IPS-18a (cell line): Measurements from ENCODE around the gene MYO6.

Experiments
- H3K27ac ChIP-seq: one replicate; pipeline ENCODE4 v1.5.1; 2013; ENCODE audit warnings: low read length
- H3K27me3 ChIP-seq: one replicate; pipeline ENCODE4 v1.6.1; 2013; ENCODE audit warnings: mild to moderate bottlenecking, low read length; ENCODE audit not compliant: control insufficient read depth, insufficient read depth
- H3K36me3 ChIP-seq: one replicate; pipeline ENCODE4 v1.6.1; 2013; ENCODE audit warnings: low read depth, low read length; ENCODE audit not compliant: control insufficient read depth
- H3K4me1 ChIP-seq: one replicate; pipeline ENCODE4 v1.6.1; 2013; ENCODE audit warnings: low read depth, low read length; ENCODE audit not compliant: control insufficient read depth
- H3K4me3 ChIP-seq: one replicate; pipeline ENCODE4 v1.5.1; 2013; ENCODE audit warnings: low read length
- H3K9ac ChIP-seq: one replicate; pipeline ENCODE4 v1.6.1; 2013; ENCODE audit warnings: mild to moderate bottlenecking, low read length, moderate library complexity
- H3K9me3 ChIP-seq: one replicate; pipeline ENCODE4 v1.6.1; 2013; ENCODE audit warnings: low read depth, low read length; ENCODE audit not compliant: control insufficient read depth

The MYO6 gene

DNA sequence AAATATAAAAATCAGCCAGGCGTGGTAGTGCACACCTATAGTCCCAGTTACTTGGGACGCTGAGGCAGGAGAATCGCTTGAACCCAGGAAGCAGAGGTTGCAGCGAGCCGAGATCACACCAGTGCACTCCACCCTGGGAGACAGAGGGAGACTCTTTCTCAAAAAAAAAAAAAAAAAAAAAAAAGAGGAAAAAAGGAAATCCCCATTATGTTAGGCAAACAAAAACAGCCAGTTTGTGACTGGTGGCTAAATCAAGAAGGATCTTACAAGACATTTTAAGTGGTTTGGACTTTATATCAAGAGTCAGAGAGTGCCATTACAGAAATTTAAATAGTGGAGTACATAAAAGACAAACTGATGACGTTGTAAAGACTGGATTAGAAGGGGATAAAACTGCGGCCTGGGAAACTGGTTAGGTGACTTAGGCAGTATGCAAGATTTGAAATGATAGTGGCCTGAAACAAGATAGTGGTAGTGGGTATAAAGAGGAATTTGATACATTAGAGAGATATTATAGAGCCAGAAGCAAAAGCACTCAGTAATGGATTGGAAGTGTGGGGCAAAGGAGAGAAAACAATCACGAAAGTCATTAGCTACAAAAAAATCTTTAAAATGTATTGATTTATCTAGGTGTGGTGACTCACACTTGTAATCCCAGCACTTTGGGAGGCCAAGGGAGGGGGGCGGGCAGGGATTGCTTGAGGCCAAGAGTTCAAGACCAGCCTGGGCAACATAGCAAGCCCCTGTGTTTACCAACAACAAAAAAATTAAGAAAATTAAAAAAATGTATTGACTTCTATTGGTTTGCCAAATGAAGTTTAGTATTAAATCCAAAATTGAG lies 1.7 kb upstream of the MYO6 start:
- no peaks in the 10 kb centered on the region for H3K9me3 ChIP-seq
- peaks cover 3% of the 10 kb centered on the region for H3K4me1 ChIP-seq
- no peaks in the 10 kb centered on the region for H3K36me3 ChIP-seq
- H3K9ac ChIP-seq, result no peak overlapping the region
- peaks cover 23% of the 10 kb centered on the region for H3K27me3 ChIP-seq
- H3K4me3 ChIP-seq, result no peak overlapping the region
- H3K27ac ChIP-seq, result no peak overlapping the region

DNA sequence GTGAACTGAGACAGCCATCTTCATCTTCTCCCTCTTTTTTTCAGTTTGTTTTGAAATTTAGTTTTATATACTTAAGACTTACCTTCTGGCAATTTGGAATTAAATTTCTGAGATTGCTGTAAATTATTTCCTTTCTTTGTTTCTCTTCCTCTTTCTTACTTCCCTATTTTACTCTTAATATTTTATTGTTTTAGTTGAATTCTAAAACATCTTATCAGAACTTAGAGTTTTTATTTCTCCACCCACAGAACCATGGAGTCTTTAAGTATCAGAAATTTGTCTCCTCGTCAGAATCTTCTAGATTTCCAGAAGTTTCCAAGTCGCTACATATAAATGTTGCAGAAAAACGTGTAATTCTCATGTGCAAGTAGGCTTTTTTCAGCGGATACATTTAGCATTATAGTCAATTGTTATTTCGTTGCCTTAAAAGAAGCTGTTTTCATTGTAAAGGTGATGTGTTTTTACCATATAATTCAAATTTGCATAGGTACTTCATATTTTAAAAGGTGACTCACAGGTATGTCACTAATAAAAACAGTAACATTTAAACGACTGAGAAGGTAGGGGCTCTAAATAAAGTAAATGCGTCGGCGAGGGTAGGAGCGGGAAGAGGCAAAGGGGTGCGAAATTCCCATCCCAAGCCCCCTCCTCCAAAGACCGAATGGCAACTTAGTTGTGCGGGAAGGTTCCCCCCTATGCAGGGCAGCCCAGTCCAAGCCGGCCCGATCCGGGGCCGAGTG lies 866 bp upstream of the MYO6 start:
- Histone ChIP-seq H3K27me3 (peaks cover 23% of the 10 kb centered on the region), H3K9me3 (no peaks in the 10 kb centered on the region), H3K9ac (peak overlapping the region; percentile 68), H3K4me1 (peaks cover 3% of the 10 kb centered on the region), H3K36me3 (no peaks in the 10 kb centered on the region), H3K4me3 (peak overlapping the region; percentile 84), H3K27ac (no peak overlapping the region)

- Histone ChIP-seq H3K27ac (no peak overlapping the region), H3K4me1 (peaks cover 3% of the 10 kb centered on the region), H3K27me3 (peaks cover 23% of the 10 kb centered on the region)
Measured at GRCh38 chr6:75751443-75751842, 2.4 kb downstream of the MYO6 start.

DNA sequence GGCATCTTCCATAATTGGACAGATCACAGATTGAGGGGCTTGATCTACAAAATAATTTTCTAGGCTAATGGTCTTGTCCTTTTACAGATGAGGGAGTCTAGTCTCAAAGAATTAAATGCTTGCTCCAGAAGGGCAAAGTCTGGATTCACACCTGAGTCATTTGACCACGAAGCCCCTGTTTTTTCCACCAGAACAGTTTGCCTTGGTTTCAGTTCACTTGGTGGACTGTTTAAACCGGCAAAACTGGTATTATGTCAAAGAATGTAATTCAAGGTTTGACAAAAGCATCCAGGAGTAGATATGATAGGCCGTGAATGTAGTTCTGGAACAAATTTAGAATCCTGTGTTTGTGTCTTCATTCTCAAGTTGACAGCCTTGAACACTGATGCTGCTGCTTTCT lies 3.3 kb downstream of the MYO6 start:
- Histone ChIP-seq H3K9me3 (no peaks in the 10 kb centered on the region), H3K9ac (no peak overlapping the region), H3K4me3 (no peak overlapping the region), H3K36me3 (no peaks in the 10 kb centered on the region), H3K4me1 (peaks cover 3% of the 10 kb centered on the region), H3K27me3 (peaks cover 21% of the 10 kb centered on the region), H3K27ac (no peak overlapping the region)

More at GRCh38 chr6:75751443-75751842, 2.4 kb downstream of the MYO6 start:
- H3K9me3 ChIP-seq, result no peaks in the 10 kb centered on the region
- H3K9ac ChIP-seq, result no peak overlapping the region
- no peaks in the 10 kb centered on the region for H3K36me3 ChIP-seq
- H3K4me3 ChIP-seq, result no peak overlapping the region

DNA sequence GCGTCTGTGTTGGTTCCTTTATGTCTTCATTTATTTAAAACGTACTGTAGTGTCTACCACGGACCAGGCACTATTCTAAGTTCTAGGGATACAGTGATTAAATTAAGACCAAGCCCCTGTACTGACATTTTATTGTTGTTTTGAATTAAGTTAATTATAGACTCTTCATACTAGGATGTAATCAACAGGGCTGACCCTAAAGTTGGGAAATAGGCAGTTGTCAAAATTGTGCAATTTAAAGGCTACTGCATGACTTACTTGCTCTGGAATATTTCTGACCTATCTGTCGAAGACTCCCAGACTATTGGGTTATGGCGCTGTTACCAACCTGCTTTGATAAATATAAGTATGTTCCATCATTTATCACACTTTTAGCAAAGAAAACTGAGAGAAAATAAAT lies 6.7 kb downstream of the MYO6 start:
- H3K4me3 ChIP-seq, result no peak overlapping the region
- no peaks in the 10 kb centered on the region for H3K9me3 ChIP-seq
- H3K9ac ChIP-seq, result no peak overlapping the region
- no peaks in the 10 kb centered on the region for H3K4me1 ChIP-seq
- H3K27me3 ChIP-seq, result no peaks in the 10 kb centered on the region
- H3K27ac ChIP-seq, result no peak overlapping the region
- H3K36me3 ChIP-seq, result no peaks in the 10 kb centered on the region

DNA sequence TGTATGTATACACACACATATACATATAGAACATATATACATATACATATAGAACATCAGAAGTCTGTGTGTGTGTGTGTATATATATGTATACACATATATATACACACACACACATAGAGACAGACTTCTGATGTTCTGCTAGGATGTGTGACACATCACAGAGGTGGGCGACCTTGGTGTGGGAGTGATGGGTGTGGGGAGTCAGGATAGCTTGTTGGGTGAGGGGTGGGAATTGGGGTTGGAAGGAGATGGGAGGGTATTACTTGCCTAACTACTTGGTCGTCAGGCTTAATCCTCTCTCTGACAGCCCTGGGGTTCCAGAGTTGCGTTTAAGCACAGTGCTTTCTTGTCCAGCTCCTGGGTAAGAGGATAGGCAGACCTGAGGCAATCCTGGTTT lies 8.3 kb downstream of the MYO6 start:
- Histone ChIP-seq H3K4me1 (no peaks in the 10 kb centered on the region), H3K36me3 (no peaks in the 10 kb centered on the region), H3K4me3 (no peak overlapping the region), H3K9me3 (no peaks in the 10 kb centered on the region), H3K9ac (no peak overlapping the region), H3K27ac (no peak overlapping the region), H3K27me3 (no peaks in the 10 kb centered on the region)

DNA sequence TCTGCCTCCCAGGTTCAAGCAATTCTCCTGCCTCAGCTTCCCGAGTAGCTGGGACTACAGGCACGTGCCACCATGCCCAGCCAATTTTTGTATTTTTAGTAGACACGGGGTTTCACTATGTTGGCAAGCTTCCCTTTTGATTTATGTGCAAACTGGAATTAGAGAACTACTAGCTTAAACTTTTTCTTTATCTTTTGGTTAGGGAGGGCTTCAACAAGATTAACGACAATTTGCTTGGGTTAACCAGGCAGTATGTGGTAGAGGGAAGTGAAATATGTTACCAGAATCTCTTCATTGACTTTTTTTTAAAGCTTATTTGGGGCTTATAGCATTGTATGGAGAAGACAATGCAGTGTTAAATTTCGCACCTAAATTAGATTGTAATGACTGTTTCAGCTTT lies 9.0 kb downstream of the MYO6 start:
- Histone ChIP-seq H3K36me3 (no peaks in the 10 kb centered on the region), H3K4me3 (no peak overlapping the region), H3K4me1 (no peaks in the 10 kb centered on the region), H3K9me3 (no peaks in the 10 kb centered on the region), H3K9ac (no peak overlapping the region), H3K27ac (no peak overlapping the region), H3K27me3 (no peaks in the 10 kb centered on the region)

- Histone ChIP-seq H3K36me3 (no peaks in the 10 kb centered on the region), H3K27ac (no peak overlapping the region), H3K4me3 (no peak overlapping the region), H3K4me1 (no peaks in the 10 kb centered on the region), H3K9ac (no peak overlapping the region), H3K27me3 (no peaks in the 10 kb centered on the region), H3K9me3 (no peaks in the 10 kb centered on the region)
Measured at GRCh38 chr6:75759207-75759606, 10.2 kb downstream of the MYO6 start.

- Histone ChIP-seq H3K4me1 (no peaks in the 10 kb centered on the region), H3K27ac (no peak overlapping the region), H3K9ac (no peak overlapping the region), H3K27me3 (no peaks in the 10 kb centered on the region), H3K9me3 (no peaks in the 10 kb centered on the region), H3K36me3 (no peaks in the 10 kb centered on the region), H3K4me3 (no peak overlapping the region)
Measured at GRCh38 chr6:75760320-75760719, 11.3 kb downstream of the MYO6 start.

DNA sequence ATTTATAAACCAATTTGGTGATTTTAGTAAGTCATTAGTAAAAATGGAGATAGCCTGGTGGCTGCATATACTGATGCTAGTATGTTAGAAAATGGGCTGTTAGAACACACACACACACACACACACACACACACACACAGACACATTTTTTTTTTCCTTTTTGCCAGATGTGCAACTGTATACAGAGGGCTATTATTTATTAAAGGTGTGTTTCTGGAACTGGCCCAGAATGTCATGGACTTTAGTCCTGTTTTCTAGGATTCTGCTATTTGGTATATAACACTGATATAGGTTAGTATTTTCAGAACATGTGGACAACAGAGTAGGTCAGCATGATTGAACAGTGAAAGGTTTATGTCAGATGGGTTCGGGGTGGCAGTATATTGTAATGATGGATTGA lies 12.4 kb downstream of the MYO6 start:
- H3K4me3 ChIP-seq, result no peak overlapping the region
- H3K9me3 ChIP-seq, result no peaks in the 10 kb centered on the region
- no peaks in the 10 kb centered on the region for H3K27me3 ChIP-seq
- H3K27ac ChIP-seq, result no peak overlapping the region
- no peaks in the 10 kb centered on the region for H3K36me3 ChIP-seq
- H3K4me1 ChIP-seq, result no peaks in the 10 kb centered on the region
- H3K9ac ChIP-seq, result no peak overlapping the region

DNA sequence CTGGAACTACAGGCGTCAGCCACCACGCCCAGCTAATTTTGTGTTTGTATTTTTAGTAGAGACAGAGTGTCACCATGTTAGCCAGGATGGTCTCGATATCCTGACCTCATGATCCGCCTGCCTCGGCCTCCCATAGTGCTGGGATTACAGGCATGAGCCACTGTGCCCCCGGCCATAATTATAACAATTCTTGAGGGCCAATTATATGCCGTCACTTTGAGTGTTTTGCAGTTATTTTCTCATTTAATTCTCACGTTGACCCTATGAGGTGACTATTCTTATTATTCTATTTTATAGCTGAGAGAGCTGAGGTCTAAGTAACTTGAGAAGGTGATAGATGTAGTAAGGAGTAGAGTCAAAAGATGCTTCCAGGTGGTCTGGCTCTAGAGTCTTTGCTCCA lies 13.0 kb downstream of the MYO6 start:
- no peaks in the 10 kb centered on the region for H3K4me1 ChIP-seq
- H3K4me3 ChIP-seq, result no peak overlapping the region
- no peak overlapping the region for H3K9ac ChIP-seq
- H3K27ac ChIP-seq, result no peak overlapping the region
- H3K27me3 ChIP-seq, result no peaks in the 10 kb centered on the region
- H3K9me3 ChIP-seq, result no peaks in the 10 kb centered on the region
- no peaks in the 10 kb centered on the region for H3K36me3 ChIP-seq

- H3K4me3 ChIP-seq, result no peak overlapping the region
- no peak overlapping the region for H3K9ac ChIP-seq
- no peak overlapping the region for H3K27ac ChIP-seq
- no peaks in the 10 kb centered on the region for H3K4me1 ChIP-seq
- H3K9me3 ChIP-seq, result no peaks in the 10 kb centered on the region
- no peaks in the 10 kb centered on the region for H3K36me3 ChIP-seq
- H3K27me3 ChIP-seq, result no peaks in the 10 kb centered on the region
Measured at GRCh38 chr6:75766387-75766786, 17.3 kb downstream of the MYO6 start.
